Measurements from ENCODE around the gene SCYGR3.

The SCYGR3 gene

GRCh38 chr2:227566012-227566411, 48.6 kb downstream of the SCYGR3 start:
- TF ChIP-seq CTCF (IDR thresholded peaks at IDR 0.05; ENCODE audit: extremely low read depth, missing control alignments), result no peak
- no peak for DNase-seq (ENCODE audit: low spot score)

- DNase-seq (ENCODE audit: low spot score), result no peak
- no peak for TF ChIP-seq CTCF (IDR thresholded peaks at IDR 0.05; ENCODE audit: extremely low read depth, missing control alignments)
Observed at GRCh38 chr2:227565080-227565479, 49.6 kb downstream of the SCYGR3 start.
